Stimulated activated CD8-positive, alpha-beta memory T cell treated with anti-CD3 and anti-CD28 coated beads, Interleukin-7, amount 100 ng/mL, for 4 hours (primary cell): ENCODE results near the gene OS9.

ENCODE experiments used
- DNase-seq, 2 donors: peaks; one replicate each; pipeline ENCODE4 v3.0.0-alpha.2; 2020; ENCODE audit warnings: low read depth in 2 of 2

Gene OS9

GRCh38 chr12:57723630-57723962, 29.7 kb downstream of the OS9 start:
- DNase-seq = no peak

GRCh38 chr12:57724003-57724935, 30.3 kb downstream of the OS9 start:
- DNase-seq = no peak

GRCh38 chr12:57724936-57725740, 31.2 kb downstream of the OS9 start:
- DNase-seq = no peak

- DNase-seq = no peak
Measured at GRCh38 chr12:57725851-57726150, 31.9 kb downstream of the OS9 start.

GRCh38 chr12:57726151-57726883, 32.4 kb downstream of the OS9 start:
- DNase-seq = no peak

GRCh38 chr12:57726884-57727757, 33.2 kb downstream of the OS9 start:
- DNase-seq = no peak

- DNase-seq = no peak
Measured at GRCh38 chr12:57727758-57728395, 33.9 kb downstream of the OS9 start.

GRCh38 chr12:57729321-57729844, 35.5 kb downstream of the OS9 start:
- DNase-seq = no peak

- no peak for DNase-seq
Measured at GRCh38 chr12:57730336-57731067, 36.6 kb downstream of the OS9 start.

GRCh38 chr12:57731411-57732080, 37.6 kb downstream of the OS9 start:
- no peak for DNase-seq

GRCh38 chr12:57732270-57732669, 38.3 kb downstream of the OS9 start:
- no peak for DNase-seq

- DNase-seq = no peak
Measured at GRCh38 chr12:57732726-57733593, 39.0 kb downstream of the OS9 start.

- no peak for DNase-seq
Measured at GRCh38 chr12:57733928-57734327, 40.0 kb downstream of the OS9 start.

- no peak for DNase-seq
Measured at GRCh38 chr12:57734591-57734990, 40.7 kb downstream of the OS9 start.

- no peak for DNase-seq
Measured at GRCh38 chr12:57735198-57735855, 41.4 kb downstream of the OS9 start.

- DNase-seq = no peak
Measured at GRCh38 chr12:57735952-57736740, 42.2 kb downstream of the OS9 start.
